HL-60 (cell line): ENCODE results near the gene BAHCC1.

Source experiments
- DNase-seq, 2 experiments: peaks; one replicate each; pipeline ENCODE4 v3.0.0-alpha.2; 2010 to 2020; ENCODE audit warnings: low read depth in 1 of 2, low spot score in 1 of 2
- H3K27ac ChIP-seq: fragments of 250-450 bp; sonication (Bioruptor Pico); replicated peaks from 2 replicates; pipeline ENCODE4 v1.5.1; 2020; ENCODE audit warnings: mild to moderate bottlenecking, moderate library complexity
- H3K27me3 ChIP-seq: fragments of 250-450 bp; sonication (Bioruptor Pico); 2 replicates; pipeline ENCODE4 v1.5.1; 2021; ENCODE audit warnings: mild to moderate bottlenecking, moderate library complexity; ENCODE audit not compliant: insufficient read depth, poor library complexity, severe bottlenecking
- H3K4me3 ChIP-seq: replicated peaks from 2 replicates; pipeline ENCODE4 v1.5.1; 2011; ENCODE audit warnings: mild to moderate bottlenecking, control low read depth, low read length; ENCODE audit not compliant: insufficient read depth
- GABPA ChIP-seq: IDR thresholded peaks from 2 replicates; pipeline ENCODE4 v1.6.1; 2012; ENCODE audit warnings: low read depth
- POLR2AphosphoS5 ChIP-seq: IDR thresholded peaks from 2 replicates; pipeline ENCODE4 v1.6.1; 2012; ENCODE audit warnings: low read depth
- SPI1 ChIP-seq: IDR thresholded peaks from 2 replicates; pipeline ENCODE4 v1.6.1; 2012; ENCODE audit warnings: low read depth, mild to moderate bottlenecking, borderline replicate concordance
- TF ChIP-seq, protein P1 (sequence below): IDR thresholded peaks from 2 replicates; pipeline ENCODE4 v1.6.1; 2012; ENCODE audit warnings: low read depth; ENCODE audit not compliant: insufficient replicate concordance
- TF ChIP-seq, protein P2 (sequence below): IDR thresholded peaks from one replicate; pipeline ENCODE4 v1.5.1; 2011; ENCODE audit warnings: low read length, control low read depth, inconsistent platforms; ENCODE audit not compliant: insufficient read depth

Gene BAHCC1

GRCh38 chr17:81387100-81388090 lies 7.9 kb upstream of the BAHCC1 start:
- no peak overlapping the region for H3K27ac ChIP-seq
- TF ChIP-seq, protein P1, sequence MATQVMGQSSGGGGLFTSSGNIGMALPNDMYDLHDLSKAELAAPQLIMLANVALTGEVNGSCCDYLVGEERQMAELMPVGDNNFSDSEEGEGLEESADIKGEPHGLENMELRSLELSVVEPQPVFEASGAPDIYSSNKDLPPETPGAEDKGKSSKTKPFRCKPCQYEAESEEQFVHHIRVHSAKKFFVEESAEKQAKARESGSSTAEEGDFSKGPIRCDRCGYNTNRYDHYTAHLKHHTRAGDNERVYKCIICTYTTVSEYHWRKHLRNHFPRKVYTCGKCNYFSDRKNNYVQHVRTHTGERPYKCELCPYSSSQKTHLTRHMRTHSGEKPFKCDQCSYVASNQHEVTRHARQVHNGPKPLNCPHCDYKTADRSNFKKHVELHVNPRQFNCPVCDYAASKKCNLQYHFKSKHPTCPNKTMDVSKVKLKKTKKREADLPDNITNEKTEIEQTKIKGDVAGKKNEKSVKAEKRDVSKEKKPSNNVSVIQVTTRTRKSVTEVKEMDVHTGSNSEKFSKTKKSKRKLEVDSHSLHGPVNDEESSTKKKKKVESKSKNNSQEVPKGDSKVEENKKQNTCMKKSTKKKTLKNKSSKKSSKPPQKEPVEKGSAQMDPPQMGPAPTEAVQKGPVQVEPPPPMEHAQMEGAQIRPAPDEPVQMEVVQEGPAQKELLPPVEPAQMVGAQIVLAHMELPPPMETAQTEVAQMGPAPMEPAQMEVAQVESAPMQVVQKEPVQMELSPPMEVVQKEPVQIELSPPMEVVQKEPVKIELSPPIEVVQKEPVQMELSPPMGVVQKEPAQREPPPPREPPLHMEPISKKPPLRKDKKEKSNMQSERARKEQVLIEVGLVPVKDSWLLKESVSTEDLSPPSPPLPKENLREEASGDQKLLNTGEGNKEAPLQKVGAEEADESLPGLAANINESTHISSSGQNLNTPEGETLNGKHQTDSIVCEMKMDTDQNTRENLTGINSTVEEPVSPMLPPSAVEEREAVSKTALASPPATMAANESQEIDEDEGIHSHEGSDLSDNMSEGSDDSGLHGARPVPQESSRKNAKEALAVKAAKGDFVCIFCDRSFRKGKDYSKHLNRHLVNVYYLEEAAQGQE: no peak
- TF ChIP-seq, protein P2, sequence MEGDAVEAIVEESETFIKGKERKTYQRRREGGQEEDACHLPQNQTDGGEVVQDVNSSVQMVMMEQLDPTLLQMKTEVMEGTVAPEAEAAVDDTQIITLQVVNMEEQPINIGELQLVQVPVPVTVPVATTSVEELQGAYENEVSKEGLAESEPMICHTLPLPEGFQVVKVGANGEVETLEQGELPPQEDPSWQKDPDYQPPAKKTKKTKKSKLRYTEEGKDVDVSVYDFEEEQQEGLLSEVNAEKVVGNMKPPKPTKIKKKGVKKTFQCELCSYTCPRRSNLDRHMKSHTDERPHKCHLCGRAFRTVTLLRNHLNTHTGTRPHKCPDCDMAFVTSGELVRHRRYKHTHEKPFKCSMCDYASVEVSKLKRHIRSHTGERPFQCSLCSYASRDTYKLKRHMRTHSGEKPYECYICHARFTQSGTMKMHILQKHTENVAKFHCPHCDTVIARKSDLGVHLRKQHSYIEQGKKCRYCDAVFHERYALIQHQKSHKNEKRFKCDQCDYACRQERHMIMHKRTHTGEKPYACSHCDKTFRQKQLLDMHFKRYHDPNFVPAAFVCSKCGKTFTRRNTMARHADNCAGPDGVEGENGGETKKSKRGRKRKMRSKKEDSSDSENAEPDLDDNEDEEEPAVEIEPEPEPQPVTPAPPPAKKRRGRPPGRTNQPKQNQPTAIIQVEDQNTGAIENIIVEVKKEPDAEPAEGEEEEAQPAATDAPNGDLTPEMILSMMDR: no peak
- TF ChIP-seq SPI1 (no peak), GABPA (no peak), POLR2AphosphoS5 (no peak)
- H3K27me3 ChIP-seq: peaks cover 16% of the 10 kb centered on the region
- H3K4me3 ChIP-seq: peak overlapping the region; percentile 46
- DNase-seq: no peak

DNA sequence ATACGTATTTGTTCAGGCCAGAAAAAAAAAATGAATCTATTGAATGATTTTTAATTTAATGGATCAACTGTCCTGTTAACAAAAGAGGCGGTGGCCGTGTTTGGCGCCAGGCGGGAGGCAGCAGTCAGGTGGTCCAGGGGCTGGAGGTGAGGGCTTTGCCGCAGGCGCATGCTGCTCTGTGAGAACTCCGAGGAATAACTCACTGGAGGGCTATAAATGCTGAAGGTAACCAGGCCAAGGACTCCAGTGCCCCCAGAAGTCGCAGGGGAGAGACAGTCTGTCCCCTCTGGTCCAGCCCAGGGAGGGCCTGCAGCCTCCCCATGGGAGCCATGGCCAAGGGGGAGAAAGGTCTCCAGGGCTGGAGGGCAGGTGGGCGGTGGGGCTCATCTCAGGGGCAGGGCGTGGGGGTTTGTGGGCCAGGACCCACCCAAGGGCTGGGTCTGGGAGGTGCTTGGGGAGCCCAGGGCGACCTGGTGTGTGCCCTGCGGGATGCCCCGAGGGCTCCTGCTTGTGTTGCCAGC lies 7.1 kb upstream of the BAHCC1 start:
- DNase-seq: no peak
- Histone ChIP-seq H3K27me3 (peaks cover 16% of the 10 kb centered on the region), H3K27ac (no peak overlapping the region), H3K4me3 (no peak overlapping the region)
- TF ChIP-seq SPI1: no peak
- no peak for TF ChIP-seq GABPA
- TF ChIP-seq POLR2AphosphoS5: no peak
- TF ChIP-seq, protein P2: no peak
- TF ChIP-seq, protein P1: no peak

DNA sequence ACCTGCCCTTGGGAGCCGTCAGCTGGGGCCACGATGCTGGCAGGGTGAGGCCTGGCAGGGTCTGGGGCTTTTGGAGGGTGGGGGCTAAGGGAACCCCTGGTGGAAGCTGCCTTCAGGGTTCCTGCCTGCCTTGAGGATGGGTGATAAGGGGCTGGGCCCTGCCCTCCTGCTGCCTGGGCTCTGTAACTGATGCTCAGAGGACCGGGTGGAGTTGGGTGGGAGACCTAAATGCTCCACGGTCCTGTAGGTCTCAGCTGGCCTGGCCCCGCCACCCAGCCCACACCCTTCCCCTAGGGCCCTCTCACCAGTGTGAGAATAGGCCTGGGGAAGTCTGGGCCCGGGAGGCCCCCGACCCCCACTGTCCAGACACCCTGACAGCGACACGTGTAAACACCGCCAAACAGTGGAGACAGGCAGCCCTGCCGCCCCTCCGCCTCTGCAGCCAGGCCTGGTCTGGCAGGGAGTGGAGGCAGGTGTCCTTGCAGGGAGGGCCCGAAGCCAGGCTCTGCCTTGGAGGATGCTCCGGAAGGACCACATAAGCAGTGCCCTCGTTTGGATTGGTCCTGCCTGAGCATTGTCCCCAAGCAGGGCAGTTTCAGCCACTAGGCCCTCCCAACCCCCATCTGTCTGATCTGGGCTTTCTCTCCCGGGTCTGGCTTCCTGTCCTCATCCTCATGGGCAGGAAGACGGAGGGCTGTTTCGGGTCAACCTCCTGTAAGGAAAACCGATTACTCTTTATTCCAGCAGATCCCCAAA lies 6.5 kb upstream of the BAHCC1 start:
- no peak for TF ChIP-seq SPI1
- TF ChIP-seq, protein P1: no peak
- no peak overlapping the region for H3K4me3 ChIP-seq
- no peak overlapping the region for H3K27ac ChIP-seq
- peaks cover 16% of the 10 kb centered on the region for H3K27me3 ChIP-seq
- DNase-seq: no peak
